GM12892 (cell line): ENCODE measurements around the gene DPM3.

ENCODE experiments used
- POLR2A ChIP-seq: IDR thresholded peaks from 2 replicates; pipeline ENCODE4 v1.6.1; 2011; ENCODE audit warnings: low read depth, low read length, control low read depth
- POLR2AphosphoS5 ChIP-seq: IDR thresholded peaks from 2 replicates; pipeline ENCODE4 v1.6.1; 2011; ENCODE audit warnings: low read depth, low read length, control low read depth
- TAF1 ChIP-seq: IDR thresholded peaks from 2 replicates; pipeline ENCODE4 v1.6.1; 2011; ENCODE audit warnings: low read depth, mild to moderate bottlenecking, control low read depth, low read length, borderline replicate concordance

DNA sequence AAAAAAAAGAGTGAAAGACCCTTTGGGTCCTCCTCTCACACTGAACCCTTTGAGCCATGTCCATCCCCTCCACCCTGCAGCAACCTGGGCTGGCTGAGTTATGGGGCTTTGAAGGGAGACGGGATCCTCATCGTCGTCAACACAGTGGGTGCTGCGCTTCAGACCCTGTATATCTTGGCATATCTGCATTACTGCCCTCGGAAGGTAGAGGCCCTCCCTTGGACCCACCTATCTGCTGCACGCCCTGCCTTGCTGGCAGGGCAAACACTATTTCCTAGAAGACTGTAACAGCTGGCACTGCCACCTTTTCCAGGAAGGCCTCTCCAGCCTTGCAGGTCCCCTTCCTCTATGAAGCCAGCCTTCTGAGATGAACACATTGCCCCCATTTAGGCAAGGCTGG lies 3.6 kb downstream of the DPM3 start:
- TF ChIP-seq POLR2A: no peak
- no peak for TF ChIP-seq POLR2AphosphoS5
- no peak for TF ChIP-seq TAF1
